SK-N-SH (cell line): Measurements from ENCODE around the gene PIH1D1. TPM values are rescaled to one million over a fixed set of nuclear protein-coding genes. Genes with fewer than 3 reads are reported as not detected.

Source experiments
- CTCF ChIA-PET: fragments of 300-600, 350-600 bp; formaldehyde crosslinking; extraction: SDS; loops from one replicate; lab custom pipeline; 2021; lab: Yijun Ruan, JAX
- POLR2A ChIA-PET: fragments of 350-600 bp; sonication (Branson Sonifier 250); formaldehyde crosslinking; extraction: SDS; loops from one replicate; lab custom pipeline; 2020; ENCODE audit warnings: antibody characterized with exemption, inconsistent platforms; lab: Yijun Ruan, JAX
- DNase-seq: peaks from one replicate; pipeline ENCODE4 v3.0.0; 2012
- H2AFZ ChIP-seq: fragments of 200-600 bp; sonication (generic); 2 replicates; pipeline ENCODE4 v1.8.1; 2016; ENCODE audit warnings: antibody characterized with exemption, mild to moderate bottlenecking, low read depth
- H3F3A ChIP-seq: fragments of 200-600 bp; sonication (generic); replicated peaks from 2 replicates; pipeline ENCODE3; 2016; ENCODE audit warnings: antibody characterized with exemption, mild to moderate bottlenecking; ENCODE audit not compliant: insufficient read depth
- H3K27ac ChIP-seq, 2 experiments: fragments of 200-500 bp in 1 of 2; fragments of 200-600 bp in 1 of 2; sonication (Bioruptor generic) in 1 of 2; sonication (generic), shearing (Covaris generic) in 1 of 2; 2 replicates each; pipeline versions ENCODE4 v1.5.1 to v1.6.1; 2014 to 2016; ENCODE audit warnings: low read depth in 2 of 2, inconsistent platforms in 1 of 2, low read length in 1 of 2, mild to moderate bottlenecking in 1 of 2, mixed read lengths in 1 of 2
- H3K27me3 ChIP-seq: fragments of 200-600 bp; sonication (generic), shearing (Covaris generic); 2 replicates; pipeline ENCODE4 v1.6.1; 2016; ENCODE audit warnings: mixed run types; ENCODE audit not compliant: insufficient read depth
- H3K36me3 ChIP-seq, 2 experiments: fragments of 200-500 bp in 1 of 2; fragments of 200-600 bp in 1 of 2; sonication (Bioruptor generic) in 1 of 2; sonication (generic) in 1 of 2; replicated peaks in 1 of 2; 2 replicates each; pipeline versions ENCODE3 to v1.5.1; 2014 to 2016; ENCODE audit warnings: low read length in 1 of 2, mild to moderate bottlenecking in 1 of 2; ENCODE audit not compliant: insufficient read depth in 2 of 2, control insufficient read depth in 1 of 2
- H3K4me1 ChIP-seq, 2 experiments: fragments of 200-500 bp in 1 of 2; fragments of 200-600 bp in 1 of 2; sonication (Bioruptor generic) in 1 of 2; sonication (generic), shearing (Covaris generic) in 1 of 2; 2 replicates each; pipeline versions ENCODE4 v1.5.1 to v1.6.1; 2014 to 2016; ENCODE audit warnings: low read depth in 1 of 2, low read length in 1 of 2, mixed run types in 1 of 2; ENCODE audit not compliant: insufficient read depth in 2 of 2, control insufficient read depth in 1 of 2
- H3K4me2 ChIP-seq: fragments of 200-600 bp; sonication (generic), shearing (Covaris generic); 2 replicates; pipeline ENCODE4 v1.6.1; 2017; ENCODE audit warnings: mixed run types
- H3K4me3 ChIP-seq, 2 experiments: fragments of 200-500 bp in 1 of 2; fragments of 200-600 bp in 1 of 2; sonication (Bioruptor generic) in 1 of 2; sonication (generic), shearing (Covaris generic) in 1 of 2; 2 replicates each; pipeline versions ENCODE4 v1.5.1 to v1.8.1; 2014 to 2016; ENCODE audit warnings: low read depth in 2 of 2, inconsistent platforms in 1 of 2, low read length in 1 of 2, mild to moderate bottlenecking in 1 of 2, mixed read lengths in 1 of 2, moderate library complexity in 1 of 2
- H3K79me2 ChIP-seq: fragments of 200-600 bp; sonication (generic); 2 replicates; pipeline ENCODE4 v1.8.1; 2017; ENCODE audit warnings: mild to moderate bottlenecking; ENCODE audit not compliant: insufficient read depth
- H3K9ac ChIP-seq: fragments of 200-600 bp; sonication (generic); 2 replicates; pipeline ENCODE4 v1.6.1; 2017; ENCODE audit warnings: mixed run types
- H3K9me2 ChIP-seq: fragments of 200-600 bp; sonication (generic); 2 replicates; pipeline ENCODE4 v1.6.1; 2017; ENCODE audit warnings: mixed run types
- H3K9me3 ChIP-seq: fragments of 200-600 bp; sonication (generic); 2 replicates; pipeline ENCODE4 v1.6.1; 2017; ENCODE audit warnings: mixed run types, mild to moderate bottlenecking, moderate library complexity
- H4K20me1 ChIP-seq: fragments of 200-600 bp; sonication (generic); 2 replicates; pipeline ENCODE4 v1.6.1; 2017; ENCODE audit warnings: mild to moderate bottlenecking, mixed run types; ENCODE audit not compliant: insufficient read depth
- ELF1 ChIP-seq: IDR thresholded peaks from 2 replicates; pipeline ENCODE4 v1.4.0; 2012
- EP300 ChIP-seq, 2 experiments: IDR thresholded peaks; 2 replicates each; pipeline versions ENCODE4 v1.4.0 to v1.6.1; 2012; ENCODE audit warnings: borderline replicate concordance in 1 of 2, low read depth in 1 of 2, low read length in 1 of 2
- EZH2phosphoT487 ChIP-seq: fragments of 200-600 bp; sonication (generic); IDR thresholded peaks from 2 replicates; pipeline ENCODE4 v1.6.1; 2017; ENCODE audit warnings: low read depth, mixed run types, mild to moderate bottlenecking, antibody characterized with exemption, moderate library complexity, borderline replicate concordance
- FOSL2 ChIP-seq: IDR thresholded peaks from 2 replicates; pipeline ENCODE4 v1.4.0; 2012; ENCODE audit warnings: low read depth, mild to moderate bottlenecking, moderate library complexity, borderline replicate concordance
- FOXJ3 ChIP-seq: sonication (generic); formaldehyde crosslinking; IDR thresholded peaks from 2 replicates; pipeline ENCODE4 v1.5.1; 2020; ENCODE audit warnings: mild to moderate bottlenecking, missing genetic modification reagents
- FOXM1 ChIP-seq: IDR thresholded peaks from 2 replicates; pipeline ENCODE4 v1.4.0; 2012; ENCODE audit warnings: low read depth, mild to moderate bottlenecking
- GABPA ChIP-seq: IDR thresholded peaks from 2 replicates; pipeline ENCODE4 v1.4.0; 2012; ENCODE audit warnings: low read depth, mild to moderate bottlenecking
- JUND ChIP-seq: IDR thresholded peaks from 2 replicates; pipeline ENCODE4 v1.4.0; 2012
- MEF2A ChIP-seq: IDR thresholded peaks from 2 replicates; pipeline ENCODE4 v1.4.0; 2012; ENCODE audit warnings: low read depth, borderline replicate concordance
- MXI1 ChIP-seq: IDR thresholded peaks from 2 replicates; pipeline ENCODE4 v1.6.1; 2012; ENCODE audit warnings: mild to moderate bottlenecking, low read depth, low read length, improper control_type of control experiment
- NFIC ChIP-seq: IDR thresholded peaks from 2 replicates; pipeline ENCODE4 v1.4.0; 2012; ENCODE audit warnings: borderline replicate concordance
- REST ChIP-seq: IDR thresholded peaks from 2 replicates; pipeline ENCODE4 v1.6.1; 2012; ENCODE audit warnings: mild to moderate bottlenecking, low read depth, low read length, moderate library complexity
- RXRA ChIP-seq: IDR thresholded peaks from 2 replicates; pipeline ENCODE4 v1.4.0; 2012; ENCODE audit warnings: low read depth, mild to moderate bottlenecking, borderline replicate concordance
- SMC3 ChIP-seq: IDR thresholded peaks from 2 replicates; pipeline ENCODE4 v1.6.1; 2012; ENCODE audit warnings: low read depth, low read length, improper control_type of control experiment
- TAF1 ChIP-seq: IDR thresholded peaks from 2 replicates; pipeline ENCODE4 v1.6.1; 2012; ENCODE audit warnings: low read depth, mild to moderate bottlenecking, low read length, moderate library complexity, borderline replicate concordance
- TEAD4 ChIP-seq: IDR thresholded peaks from 2 replicates; pipeline ENCODE4 v1.4.0; 2012; ENCODE audit warnings: mild to moderate bottlenecking, borderline replicate concordance; ENCODE audit not compliant: insufficient read depth
- USF2 ChIP-seq: fragments of 150-350 bp; IDR thresholded peaks from 2 replicates; pipeline ENCODE4 v1.6.1; 2017; ENCODE audit warnings: antibody characterized with exemption, low read length, low read depth, borderline replicate concordance
- ZBTB33 ChIP-seq: IDR thresholded peaks from 2 replicates; pipeline ENCODE4 v1.4.0; 2012; ENCODE audit warnings: low read depth, borderline replicate concordance
- WGBS: methylation state at CpG from one replicate; pipeline ENCODE4 v1.1.6; 2017; ENCODE audit warnings: low lambda C conversion rate; 5-methylcytosine and 5-hydroxymethylcytosine counted together
- polyA plus RNA-seq, 3 experiments: library from polyadenylated mRNA; depleted of rRNA; stranded (reverse); fragments of >200 nt; gene quantifications; 2 replicates each; pipeline ENCODE4 v1.2.3, GENCODE V29; 2012
- TF ChIP-seq, protein P1 (sequence below): IDR thresholded peaks from 2 replicates; pipeline ENCODE4 v1.4.0; 2012; ENCODE audit warnings: low read depth, borderline replicate concordance
- TF ChIP-seq, protein P2 (sequence below): IDR thresholded peaks from 2 replicates; pipeline ENCODE4; 2012

Gene PIH1D1
- polyA plus RNA-seq, 1 of the 3 experiments (the other 2 are of a cell fraction) = 157 TPM

GRCh38 chr19:49472936-49473335, 21.3 kb upstream of the PIH1D1 start:
- Histone ChIP-seq H2AFZ (no peak overlapping the region), H4K20me1 (no peaks in the 10 kb centered on the region), H3K27ac (no peak overlapping the region), H3K9me2 (no peaks in the 10 kb centered on the region), H3K9me3 (no peaks in the 10 kb centered on the region), H3K9ac (no peak overlapping the region), H3K27me3 (no peaks in the 10 kb centered on the region), H3K4me3 (no peak overlapping the region), H3F3A (peaks cover 3% of the 10 kb centered on the region), H3K4me1 (peaks cover 0 to 5% of the 10 kb centered on the region in 2 experiments; a peak in 2 of 4 replicates), H3K36me3 (no peaks in the 10 kb centered on the region), H3K79me2 (no peaks in the 10 kb centered on the region), H3K4me2 (no peak overlapping the region)
- TF ChIP-seq GABPA (no peak), TAF1 (no peak), EP300 (IDR thresholded peaks at IDR 0.05; ENCODE audit: borderline replicate concordance in 1 of 2, low read depth in 1 of 2, low read length in 1 of 2) (no peak), NFIC (no peak), SMC3 (no peak), RXRA (no peak), TEAD4 (no peak), ELF1 (no peak), FOXM1 (no peak), ZBTB33 (no peak), MXI1 (no peak), JUND (no peak), EZH2phosphoT487 (no peak), REST (no peak), FOSL2 (no peak), MEF2A (no peak), USF2 (no peak), FOXJ3 (no peak)
- TF ChIP-seq, protein P1, sequence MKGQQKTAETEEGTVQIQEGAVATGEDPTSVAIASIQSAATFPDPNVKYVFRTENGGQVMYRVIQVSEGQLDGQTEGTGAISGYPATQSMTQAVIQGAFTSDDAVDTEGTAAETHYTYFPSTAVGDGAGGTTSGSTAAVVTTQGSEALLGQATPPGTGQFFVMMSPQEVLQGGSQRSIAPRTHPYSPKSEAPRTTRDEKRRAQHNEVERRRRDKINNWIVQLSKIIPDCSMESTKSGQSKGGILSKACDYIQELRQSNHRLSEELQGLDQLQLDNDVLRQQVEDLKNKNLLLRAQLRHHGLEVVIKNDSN = no peak
- TF ChIP-seq, protein P2, sequence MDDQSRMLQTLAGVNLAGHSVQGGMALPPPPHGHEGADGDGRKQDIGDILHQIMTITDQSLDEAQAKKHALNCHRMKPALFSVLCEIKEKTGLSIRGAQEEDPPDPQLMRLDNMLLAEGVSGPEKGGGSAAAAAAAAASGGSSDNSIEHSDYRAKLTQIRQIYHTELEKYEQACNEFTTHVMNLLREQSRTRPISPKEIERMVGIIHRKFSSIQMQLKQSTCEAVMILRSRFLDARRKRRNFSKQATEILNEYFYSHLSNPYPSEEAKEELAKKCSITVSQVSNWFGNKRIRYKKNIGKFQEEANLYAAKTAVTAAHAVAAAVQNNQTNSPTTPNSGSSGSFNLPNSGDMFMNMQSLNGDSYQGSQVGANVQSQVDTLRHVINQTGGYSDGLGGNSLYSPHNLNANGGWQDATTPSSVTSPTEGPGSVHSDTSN = no peak
- WGBS = 80% methylated on average over 8 of the region's 9 CpGs
- POLR2A ChIA-PET = no interaction called here
- CTCF ChIA-PET = interaction anchor here (0.9 to 2.6 kb wide), 13 partner anchors 8 to 98 kb away, joined by 3 to 16 read pairs (median 7); partner anchors contain the start of genes ALDH16A1, RPL13A and RPS11
- no peak for DNase-seq
